Peyer's patch (tissue), 4 donors: ENCODE data around the gene CDRT4. TPM values are rescaled to one million over a fixed set of nuclear protein-coding genes. Genes with fewer than 3 reads are reported as not detected.
"Not testable (repeated sequence)": the region's sequence is repeated elsewhere in the genome, so short reads cannot be mapped to it uniquely, and the experiment has no call there.

Source experiments
- DNase-seq, 3 donors: peaks; one replicate each; pipeline ENCODE4 v3.0.0-alpha.2; 2017 to 2019
- H3K27ac ChIP-seq, 4 donors: fragments of 200-600 bp; sonication (generic); one replicate each; pipeline ENCODE4 v1.5.1; 2016 to 2019
- H3K27me3 ChIP-seq, 2 donors: fragments of 200-600 bp; sonication (generic); one replicate each; pipeline ENCODE4 v1.5.1; 2019
- H3K36me3 ChIP-seq, 3 donors: fragments of 200-600 bp; sonication (generic); one replicate each; pipeline ENCODE4 v1.5.1; 2016 to 2019
- H3K4me1 ChIP-seq, 4 donors: fragments of 200-600 bp; sonication (generic); one replicate each; pipeline ENCODE4 v1.5.1; 2016 to 2019
- H3K4me3 ChIP-seq, 4 donors: fragments of 200-600 bp; sonication (generic); 1 replicate in 3 of 4; 2 replicates in 1 of 4; pipeline ENCODE4 v1.5.1; 2016 to 2019; ENCODE audit warnings: mild to moderate bottlenecking in 1 of 4
- H3K9me3 ChIP-seq, 4 donors: fragments of 200-600 bp; sonication (generic); one replicate each; pipeline ENCODE4 v1.5.1; 2016 to 2019; ENCODE audit warnings: mild to moderate bottlenecking in 1 of 4
- POLR2A ChIP-seq, 2 donors: fragments of 450-650 bp; IDR thresholded peaks; one replicate each; pipeline ENCODE4 v1.5.1; 2017; ENCODE audit warnings: antibody characterized with exemption in 2 of 2, mild to moderate bottlenecking in 2 of 2, moderate library complexity in 2 of 2
- total RNA-seq, 4 donors: library from RNA; depleted of rRNA; stranded (reverse); fragments of >200 nt; gene quantifications; one replicate each; pipeline ENCODE4 v1.1.0, GENCODE V29; 2016
- TF ChIP-seq, protein P1 (sequence below), 6 experiments: fragments of 450-650 bp in 4 of 6; fragments of 200-600 bp in 2 of 6; sonication (generic) in 1 of 6; IDR thresholded peaks; one replicate each; pipeline ENCODE4 v1.5.1; 2017 to 2019; ENCODE audit warnings: antibody characterized with exemption in 6 of 6, mild to moderate bottlenecking in 3 of 6, moderate library complexity in 1 of 6

CDRT4 gene
- total RNA-seq, 4 donors from 2014 or later, result 17.9 to 28.5 (median 26.4) TPM; not detected in 1

DNA sequence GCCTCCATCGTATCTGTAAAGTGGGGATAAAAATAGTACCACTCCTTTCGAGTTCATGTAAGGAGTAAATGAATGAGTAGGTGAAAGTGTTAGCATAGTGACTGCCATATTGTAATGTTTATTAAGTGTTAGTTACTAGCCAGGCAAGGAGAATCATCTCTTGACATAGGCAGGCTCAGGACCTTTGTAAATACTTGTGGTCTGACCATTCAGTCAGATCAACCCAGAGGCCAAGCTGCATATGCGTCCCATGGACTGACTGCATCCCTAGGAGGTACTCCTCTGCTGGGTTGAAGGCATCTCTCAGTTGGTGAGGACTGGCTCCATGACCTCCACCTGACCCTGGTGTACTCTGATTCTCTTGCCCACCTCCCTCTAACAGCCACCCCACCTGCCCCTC is 40.5 kb upstream of the CDRT4 start:
- peaks cover 0 to 4% (median 2%) of the 10 kb centered on the region in 4 donors for H3K4me1 ChIP-seq
- H3K27me3 ChIP-seq, result no peaks in the 10 kb centered on the region
- no peaks in the 10 kb centered on the region for H3K36me3 ChIP-seq
- no peak overlapping the region for H3K4me3 ChIP-seq
- no peak overlapping the region for H3K27ac ChIP-seq
- no peak for DNase-seq
- no peaks in the 10 kb centered on the region for H3K9me3 ChIP-seq
- TF ChIP-seq POLR2A (IDR thresholded peaks at IDR 0.05), result no peak
- TF ChIP-seq, protein P1, sequence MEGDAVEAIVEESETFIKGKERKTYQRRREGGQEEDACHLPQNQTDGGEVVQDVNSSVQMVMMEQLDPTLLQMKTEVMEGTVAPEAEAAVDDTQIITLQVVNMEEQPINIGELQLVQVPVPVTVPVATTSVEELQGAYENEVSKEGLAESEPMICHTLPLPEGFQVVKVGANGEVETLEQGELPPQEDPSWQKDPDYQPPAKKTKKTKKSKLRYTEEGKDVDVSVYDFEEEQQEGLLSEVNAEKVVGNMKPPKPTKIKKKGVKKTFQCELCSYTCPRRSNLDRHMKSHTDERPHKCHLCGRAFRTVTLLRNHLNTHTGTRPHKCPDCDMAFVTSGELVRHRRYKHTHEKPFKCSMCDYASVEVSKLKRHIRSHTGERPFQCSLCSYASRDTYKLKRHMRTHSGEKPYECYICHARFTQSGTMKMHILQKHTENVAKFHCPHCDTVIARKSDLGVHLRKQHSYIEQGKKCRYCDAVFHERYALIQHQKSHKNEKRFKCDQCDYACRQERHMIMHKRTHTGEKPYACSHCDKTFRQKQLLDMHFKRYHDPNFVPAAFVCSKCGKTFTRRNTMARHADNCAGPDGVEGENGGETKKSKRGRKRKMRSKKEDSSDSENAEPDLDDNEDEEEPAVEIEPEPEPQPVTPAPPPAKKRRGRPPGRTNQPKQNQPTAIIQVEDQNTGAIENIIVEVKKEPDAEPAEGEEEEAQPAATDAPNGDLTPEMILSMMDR (IDR thresholded peaks at IDR 0.05), result no peak

DNA sequence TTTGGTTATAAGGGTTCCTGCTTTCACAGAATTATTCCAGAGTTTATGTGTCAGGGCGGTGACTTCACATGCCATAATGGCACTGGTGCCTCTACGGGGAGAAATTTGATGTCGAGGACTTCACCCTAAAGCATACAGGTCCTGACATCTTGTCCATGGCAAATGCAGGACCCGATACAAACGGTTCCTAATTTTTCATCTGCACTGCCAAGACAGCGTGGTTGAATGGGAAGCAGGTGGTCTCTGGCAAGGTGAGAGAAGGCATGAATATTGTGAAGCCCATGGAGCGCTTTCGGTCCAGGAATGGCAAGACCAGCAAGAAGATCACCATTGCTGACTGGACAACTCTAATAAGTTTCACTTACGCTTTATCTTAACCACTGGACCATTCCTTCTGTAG is 39.6 kb upstream of the CDRT4 start:
- DNase-seq, result no peak
- Histone ChIP-seq H3K9me3 (no peaks in the 10 kb centered on the region), H3K4me3 (no peak overlapping the region), H3K27ac (no peak overlapping the region), H3K36me3 (no peaks in the 10 kb centered on the region), H3K27me3 (no peaks in the 10 kb centered on the region), H3K4me1 (peaks cover 0 to 4% (median 2%) of the 10 kb centered on the region in 4 donors)
- TF ChIP-seq POLR2A (IDR thresholded peaks at IDR 0.05), result no peak
- TF ChIP-seq, protein P1 (IDR thresholded peaks at IDR 0.05), result no peak

DNA sequence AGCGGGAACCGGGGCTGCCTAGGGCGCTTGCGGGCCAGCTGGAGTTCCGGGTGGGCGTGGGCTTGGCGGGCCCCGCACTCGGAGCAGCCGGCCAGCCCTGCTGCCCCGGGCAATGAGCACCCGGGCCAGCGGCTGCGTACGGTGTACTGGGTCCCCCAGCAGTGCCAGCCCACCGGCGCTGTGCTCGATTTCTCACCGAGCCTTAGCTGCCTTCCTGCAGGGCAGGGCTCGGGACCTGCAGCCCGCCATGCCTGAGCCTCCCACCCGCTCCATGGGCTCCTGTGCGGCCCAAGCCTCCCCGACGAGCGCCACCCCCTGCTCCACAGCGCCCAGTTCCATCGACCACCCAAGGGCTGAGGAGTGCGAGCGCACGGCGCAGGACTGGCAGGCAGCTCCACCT is 38.3 kb upstream of the CDRT4 start:
- not testable (repeated sequence) for H3K27ac ChIP-seq, DNase-seq, H3K4me3 ChIP-seq, H3K4me1 ChIP-seq, H3K27me3 ChIP-seq, H3K36me3 ChIP-seq, H3K9me3 ChIP-seq

DNA sequence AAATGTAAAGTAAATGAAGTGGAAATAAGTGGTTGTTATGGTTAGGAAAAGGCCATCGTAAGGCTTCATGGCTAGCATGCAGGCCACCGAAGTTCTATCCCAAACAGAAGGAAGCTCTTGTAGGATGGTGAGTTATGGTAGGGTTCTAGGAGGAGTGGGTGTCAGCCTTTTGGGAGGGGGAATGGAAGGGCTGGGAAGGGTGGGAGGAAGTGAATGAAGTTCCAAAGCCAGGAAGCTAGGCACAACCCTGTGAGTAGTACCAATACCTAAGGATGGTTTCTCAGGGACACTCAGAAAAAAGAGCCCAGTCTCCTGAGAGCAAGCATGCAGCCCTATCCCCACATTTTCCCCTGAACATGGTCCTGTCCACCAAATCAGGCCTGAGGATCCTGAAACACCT is 36.3 kb upstream of the CDRT4 start:
- no peaks in the 10 kb centered on the region for H3K36me3 ChIP-seq
- H3K4me1 ChIP-seq, result peaks cover 0 to 4% (median 2%) of the 10 kb centered on the region in 4 donors
- no peak overlapping the region for H3K4me3 ChIP-seq
- DNase-seq, result no peak
- H3K27ac ChIP-seq, result no peak overlapping the region
- TF ChIP-seq, protein P1 (IDR thresholded peaks at IDR 0.05), result no peak
- no peak for TF ChIP-seq POLR2A (IDR thresholded peaks at IDR 0.05)
- H3K27me3 ChIP-seq, result no peaks in the 10 kb centered on the region
- H3K9me3 ChIP-seq, result no peaks in the 10 kb centered on the region

DNA sequence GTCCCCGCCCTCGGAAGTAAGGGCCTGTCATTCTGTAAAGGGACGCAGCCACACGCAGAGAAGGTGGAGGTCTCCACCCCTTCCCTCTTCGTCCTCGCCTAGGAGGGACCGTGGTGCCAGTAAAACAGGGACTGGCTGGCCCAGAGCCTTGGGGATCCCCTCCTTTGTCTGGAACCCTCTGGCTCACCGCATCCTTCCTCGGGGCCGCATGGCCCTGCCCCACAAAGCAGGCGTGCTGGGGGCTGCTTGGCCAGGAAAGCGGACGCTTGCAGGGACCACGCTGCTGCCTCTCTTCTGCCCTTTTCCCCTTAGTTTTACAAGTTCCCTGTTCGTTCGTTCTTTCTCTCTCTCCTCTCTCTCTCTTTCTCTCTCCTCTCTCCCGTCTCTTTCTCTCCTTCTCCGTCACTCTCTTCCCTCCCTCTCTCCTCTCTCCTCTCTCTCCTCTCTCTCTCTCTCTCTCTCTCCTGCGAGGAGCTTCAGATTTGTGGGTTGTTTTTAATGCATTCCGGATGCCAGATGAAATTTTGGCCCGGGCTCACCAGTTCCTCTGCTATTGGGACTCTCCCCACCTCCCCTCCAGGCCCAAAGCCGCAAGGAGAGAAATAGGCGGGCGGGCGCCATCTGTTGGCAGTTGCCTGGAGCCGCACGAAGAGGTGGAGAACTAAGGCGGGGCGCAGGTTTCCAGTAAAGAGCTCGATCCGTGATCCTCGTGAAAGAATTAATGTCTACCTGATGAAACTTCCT is 35.1 kb upstream of the CDRT4 start:
- no peaks in the 10 kb centered on the region for H3K9me3 ChIP-seq
- no peaks in the 10 kb centered on the region for H3K27me3 ChIP-seq
- TF ChIP-seq POLR2A (IDR thresholded peaks at IDR 0.05), result no peak
- TF ChIP-seq, protein P1 (IDR thresholded peaks at IDR 0.05), result peak; percentile 24 to 89 (median 80)
- peak; percentile 64 to 90 (median 86) for DNase-seq
- H3K4me1 ChIP-seq, result peaks cover 0 to 4% (median 2%) of the 10 kb centered on the region in 4 donors
- peak overlapping the region in 3 of 4 donors; percentile 15 to 16 (median 16) for H3K4me3 ChIP-seq
- H3K27ac ChIP-seq, result peak overlapping the region in 3 of 4 donors; percentile 40 to 73 (median 72)
- H3K36me3 ChIP-seq, result no peaks in the 10 kb centered on the region

DNA sequence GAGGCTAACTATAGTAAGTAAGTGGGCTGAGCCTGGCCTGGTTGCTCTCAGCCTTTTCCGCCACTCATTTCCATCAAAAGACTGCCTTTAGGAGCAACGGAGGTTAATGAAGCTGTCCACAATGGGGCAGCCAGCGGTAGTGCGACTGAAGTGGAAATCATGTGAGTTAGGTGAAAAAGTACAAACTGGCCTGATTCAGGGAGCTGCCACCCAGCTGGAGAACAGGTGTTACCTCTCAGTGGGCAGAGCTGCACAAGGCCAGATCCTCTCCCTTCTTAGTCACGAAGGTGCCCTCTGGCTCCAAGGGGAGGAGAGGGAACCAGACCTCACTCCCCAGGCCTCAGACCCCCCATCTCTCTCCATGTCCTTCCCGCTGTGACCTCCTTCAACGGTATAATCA is 34.4 kb upstream of the CDRT4 start:
- H3K36me3 ChIP-seq, result no peaks in the 10 kb centered on the region
- H3K27ac ChIP-seq, result peak overlapping the region in 2 of 4 donors; percentile 72 to 73
- no peaks in the 10 kb centered on the region for H3K9me3 ChIP-seq
- TF ChIP-seq, protein P1 (IDR thresholded peaks at IDR 0.05), result no peak
- H3K4me3 ChIP-seq, result no peak overlapping the region
- no peaks in the 10 kb centered on the region for H3K27me3 ChIP-seq
- H3K4me1 ChIP-seq, result peaks cover 0 to 4% (median 2%) of the 10 kb centered on the region in 4 donors
- no peak for DNase-seq
